ENCODE data around the gene AQP1. TPM values are rescaled to one million over a fixed set of nuclear protein-coding genes. Genes with fewer than 3 reads are reported as not detected.

Gene AQP1
- total RNA-seq, 1 experiment from 2014 or later, result 1.2 TPM

DNA sequence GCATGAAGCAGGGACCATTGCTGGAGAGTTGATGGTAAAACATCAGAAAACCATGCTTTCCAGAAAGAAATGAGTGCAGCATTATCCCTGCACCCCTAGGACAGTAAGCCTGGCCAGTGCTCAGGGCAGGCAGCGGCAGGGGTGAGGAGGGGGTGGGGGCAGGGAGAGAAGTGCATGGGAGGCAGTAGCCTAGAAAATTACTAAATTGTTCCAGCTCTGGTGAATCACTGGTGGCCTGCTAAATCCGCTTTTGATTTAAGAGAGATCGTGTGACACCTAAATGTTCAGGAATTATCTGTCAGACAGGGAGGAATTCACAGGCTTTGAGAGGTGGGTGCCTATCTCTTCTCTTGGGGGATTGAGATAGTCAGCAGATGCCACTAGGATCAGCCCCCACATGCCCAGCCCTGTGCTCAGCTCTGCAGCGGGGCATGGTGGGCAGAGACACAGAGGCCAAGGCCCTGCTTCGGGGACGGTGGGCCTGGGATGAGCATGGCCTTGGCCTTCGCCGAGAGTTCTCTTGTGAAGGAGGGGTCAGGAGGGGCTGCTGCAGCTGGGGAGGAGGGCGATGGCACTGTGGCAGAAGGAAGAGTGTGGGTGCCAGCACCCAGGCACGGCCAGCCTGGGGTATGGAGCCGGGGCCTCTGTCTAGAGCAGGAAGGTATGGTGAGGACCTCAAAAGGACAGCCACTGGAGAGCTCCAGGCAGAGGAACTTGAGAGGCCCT, 5.0 kb upstream of the AQP1 start:
- H3K4me1 ChIP-seq (ENCODE audit: insufficient read depth, low read length), result peaks cover 10% of the 10 kb centered on the region
- no peaks in the 10 kb centered on the region for H3K9me2 ChIP-seq (replicated peaks; ENCODE audit: low read length)
- POLR2A ChIA-PET (ENCODE audit: unreplicated experiment), result no interaction called here
- no peaks in the 10 kb centered on the region for H3K79me2 ChIP-seq (ENCODE audit: low read length)
- H3K4me2 ChIP-seq (ENCODE audit: low read length), result no peak overlapping the region
- H3F3A ChIP-seq (ENCODE audit: low read length, unreplicated experiment), result no peaks in the 10 kb centered on the region
- DNase-seq, result peak; percentile 21
- CTCF ChIA-PET, result no interaction called here
- no peak for ATAC-seq
- no peak overlapping the region for H2AFZ ChIP-seq (ENCODE audit: low read length)
- H3K36me3 ChIP-seq (ENCODE audit: low read depth, low read length), result no peaks in the 10 kb centered on the region
- no peaks in the 10 kb centered on the region for H3K9me3 ChIP-seq (ENCODE audit: low read length)
- no peaks in the 10 kb centered on the region for H4K20me1 ChIP-seq (ENCODE audit: low read length)
- intact Hi-C loops (cut with micrococcal nuclease), result no loop called here
- H3K27me3 ChIP-seq (ENCODE audit: low read length), result no peaks in the 10 kb centered on the region
- no peak overlapping the region for H3K27ac ChIP-seq (ENCODE audit: low read length)
- no peak overlapping the region for H3K4me3 ChIP-seq (ENCODE audit: low read length)
- no peak for TF ChIP-seq EZH2phosphoT487 (IDR thresholded peaks at IDR 0.05; ENCODE audit: borderline replicate concordance, low read length)
- TF ChIP-seq EZH2 (IDR thresholded peaks at IDR 0.05; ENCODE audit: low read length, unreplicated experiment), result no peak
- no peak for TF ChIP-seq CTCF (conservative IDR thresholded peaks at IDR 0.05; ENCODE audit: low read depth, low read length)
- no TSS peak for BruUV-seq (replicated peaks)
- no peak overlapping the region for H3K9ac ChIP-seq (ENCODE audit: low read length)

DNA sequence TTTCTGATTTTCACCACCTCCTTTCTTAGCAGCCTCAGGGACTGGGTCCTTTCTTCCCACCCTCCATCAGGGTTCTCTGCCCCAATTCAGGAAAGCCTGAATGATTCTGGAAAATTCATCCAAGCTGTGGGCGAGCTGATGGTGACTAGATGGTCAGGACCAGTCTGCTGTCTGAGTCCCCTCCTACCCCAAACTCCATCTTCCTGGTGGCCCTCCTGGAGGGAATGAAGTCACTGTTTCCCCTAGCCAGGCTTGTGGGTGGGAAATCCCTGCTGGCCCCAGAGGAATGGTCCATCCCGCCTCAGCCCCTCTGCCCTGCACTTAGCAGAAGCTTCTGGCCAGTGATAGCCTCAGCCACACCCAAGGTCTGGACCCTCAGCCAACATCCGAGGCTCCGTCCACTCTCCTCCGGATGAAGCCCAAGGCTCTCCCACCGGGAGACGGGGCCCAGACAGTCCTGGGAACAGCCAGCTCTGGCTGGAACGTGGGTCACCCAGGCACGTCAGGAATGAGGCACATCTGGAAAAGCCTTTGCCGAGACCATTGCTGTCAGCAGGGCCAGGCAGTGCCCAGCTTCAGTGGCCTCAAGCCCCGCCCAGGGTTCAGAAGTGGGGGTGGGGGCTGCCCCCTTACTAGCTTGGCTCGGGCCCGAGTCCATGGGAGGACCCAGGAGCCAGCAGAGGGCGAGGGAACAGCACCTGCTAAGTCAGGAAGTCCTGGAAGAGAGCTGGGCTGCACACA, 4.0 kb upstream of the AQP1 start:
- H3F3A ChIP-seq (ENCODE audit: low read length, unreplicated experiment), result no peaks in the 10 kb centered on the region
- POLR2A ChIA-PET (ENCODE audit: unreplicated experiment), result no interaction called here
- no peak for ATAC-seq

More for the DNA sequence above, 4.0 kb upstream of the AQP1 start:
- DNase-seq, result no peak
- no peaks in the 10 kb centered on the region for H4K20me1 ChIP-seq (ENCODE audit: low read length)
- H3K9ac ChIP-seq (ENCODE audit: low read length), result no peak overlapping the region
- no peaks in the 10 kb centered on the region for H3K36me3 ChIP-seq (ENCODE audit: low read depth, low read length)
- no peak overlapping the region for H3K4me3 ChIP-seq (ENCODE audit: low read length)
- no peak overlapping the region for H3K4me2 ChIP-seq (ENCODE audit: low read length)
- H3K4me1 ChIP-seq (ENCODE audit: insufficient read depth, low read length), result peaks cover 10% of the 10 kb centered on the region
- H3K27me3 ChIP-seq (ENCODE audit: low read length), result no peaks in the 10 kb centered on the region
- no peaks in the 10 kb centered on the region for H3K9me2 ChIP-seq (replicated peaks; ENCODE audit: low read length)
- no peak overlapping the region for H3K27ac ChIP-seq (ENCODE audit: low read length)
- CTCF ChIA-PET, result no interaction called here
- H2AFZ ChIP-seq (ENCODE audit: low read length), result no peak overlapping the region
- H3K9me3 ChIP-seq (ENCODE audit: low read length), result no peaks in the 10 kb centered on the region
- no TSS peak for BruUV-seq (replicated peaks)
- no peaks in the 10 kb centered on the region for H3K79me2 ChIP-seq (ENCODE audit: low read length)
- intact Hi-C loops (cut with micrococcal nuclease), result no loop called here
- TF ChIP-seq EZH2 (IDR thresholded peaks at IDR 0.05; ENCODE audit: low read length, unreplicated experiment) (no peak), CTCF (conservative IDR thresholded peaks at IDR 0.05; ENCODE audit: low read depth, low read length) (no peak), EZH2phosphoT487 (IDR thresholded peaks at IDR 0.05; ENCODE audit: borderline replicate concordance, low read length) (no peak)

Measured in PC-3 (cell line).